GM20000 (cell line): ENCODE results near the gene PCSK1N.

Source experiments
- DNase-seq: peaks from one replicate; pipeline ENCODE4 v3.0.0; 2012; ENCODE audit warnings: low spot score
- CTCF ChIP-seq: IDR thresholded peaks from 2 replicates; pipeline ENCODE4 v1.5.1; 2012; ENCODE audit warnings: mild to moderate bottlenecking, control low read depth; ENCODE audit errors: extremely low read depth, missing control alignments

The PCSK1N gene

GRCh38 chrX:48792219-48792618 lies 43.2 kb downstream of the PCSK1N start:
- DNase-seq: no peak
- no peak for TF ChIP-seq CTCF

- no peak for TF ChIP-seq CTCF
These were observed 44.2 kb downstream of the PCSK1N start for GRCh38 chrX:48791063-48791820.

GRCh38 chrX:48790477-48790876 lies 44.9 kb downstream of the PCSK1N start:
- TF ChIP-seq CTCF: no peak
- DNase-seq: no peak

More at GRCh38 chrX:48791063-48791820, 44.2 kb downstream of the PCSK1N start:
- DNase-seq: no peak

GRCh38 chrX:48789366-48790220 lies 45.8 kb downstream of the PCSK1N start:
- TF ChIP-seq CTCF: no peak
- DNase-seq: no peak

GRCh38 chrX:48787505-48788443 lies 47.6 kb downstream of the PCSK1N start:
- DNase-seq: no peak
- TF ChIP-seq CTCF: no peak

GRCh38 chrX:48786825-48787504 lies 48.4 kb downstream of the PCSK1N start:
- no peak for DNase-seq
- TF ChIP-seq CTCF: no peak
